ENCODE data around the gene HSD11B1L.

The HSD11B1L gene

GRCh38 chr19:5680437-5681368 lies at the start of gene HSD11B1L, which contains the start of gene MICOS13:
Gene HSD11B1L, plus strand, starts transcription at chr19:5681027. Its CDS starts 3,806 bp downstream, at chr19:5684833.
Gene MICOS13, minus strand, starts transcription at chr19:5680516. Its CDS starts 30 bp downstream, at chr19:5680486.
- peak; percentile 94 for DNase-seq

- DNase-seq, result no peak
Measured at GRCh38 chr19:5631567-5632240, 49.1 kb upstream of the HSD11B1L start.

GRCh38 chr19:5632241-5632612 lies 48.6 kb upstream of the HSD11B1L start:
- no peak for DNase-seq

GRCh38 chr19:5632657-5633056 lies 48.2 kb upstream of the HSD11B1L start:
- DNase-seq, result no peak

GRCh38 chr19:5635427-5635826 lies 45.4 kb upstream of the HSD11B1L start:
- no peak for DNase-seq

- no peak for DNase-seq
Measured at GRCh38 chr19:5637971-5638370, 42.9 kb upstream of the HSD11B1L start.

- no peak for DNase-seq
Measured at GRCh38 chr19:5641171-5641570, 39.7 kb upstream of the HSD11B1L start.

- DNase-seq, result no peak
Measured at GRCh38 chr19:5642204-5642603, 38.6 kb upstream of the HSD11B1L start.

GRCh38 chr19:5643060-5643459 lies 37.8 kb upstream of the HSD11B1L start:
- DNase-seq, result no peak

GRCh38 chr19:5644037-5644436 lies 36.8 kb upstream of the HSD11B1L start:
- DNase-seq, result no peak

GRCh38 chr19:5645409-5645808 lies 35.4 kb upstream of the HSD11B1L start:
- no peak for DNase-seq

GRCh38 chr19:5646703-5647102 lies 34.1 kb upstream of the HSD11B1L start:
- no peak for DNase-seq

GRCh38 chr19:5648464-5648863 lies 32.4 kb upstream of the HSD11B1L start:
- DNase-seq, result no peak

GRCh38 chr19:5651361-5651760 lies 29.5 kb upstream of the HSD11B1L start:
- DNase-seq, result no peak

GRCh38 chr19:5652261-5652660 lies 28.6 kb upstream of the HSD11B1L start:
- no peak for DNase-seq

- no peak for DNase-seq
Measured at GRCh38 chr19:5654931-5655330, 25.9 kb upstream of the HSD11B1L start.

- no peak for DNase-seq
Measured at GRCh38 chr19:5655412-5655811, 25.4 kb upstream of the HSD11B1L start.

GRCh38 chr19:5661483-5661882 lies 19.3 kb upstream of the HSD11B1L start:
- DNase-seq, result no peak

GRCh38 chr19:5663904-5664303 lies 16.9 kb upstream of the HSD11B1L start:
- DNase-seq, result no peak

GRCh38 chr19:5664515-5664914 lies 16.3 kb upstream of the HSD11B1L start:
- no peak for DNase-seq

GRCh38 chr19:5665781-5666513 lies 14.9 kb upstream of the HSD11B1L start:
- DNase-seq, result no peak

GRCh38 chr19:5666921-5667610 lies 13.8 kb upstream of the HSD11B1L start:
- no peak for DNase-seq
